GM18861 (cell line): Measurements from ENCODE around the gene CACNA2D3.
"Not testable (repeated sequence)": the region's sequence is repeated elsewhere in the genome, so short reads cannot be mapped to it uniquely, and the experiment has no call there.

Experiments
- ATAC-seq: cut with Tn5 transposase; IDR thresholded peaks from one replicate; pipeline ENCODE4 v1.9.1; 2021; ENCODE audit not compliant: unreplicated experiment

CACNA2D3 gene

GRCh38 chr3:54437271-54437670 lies 314.9 kb downstream of the CACNA2D3 start:
- no peak for ATAC-seq

DNA sequence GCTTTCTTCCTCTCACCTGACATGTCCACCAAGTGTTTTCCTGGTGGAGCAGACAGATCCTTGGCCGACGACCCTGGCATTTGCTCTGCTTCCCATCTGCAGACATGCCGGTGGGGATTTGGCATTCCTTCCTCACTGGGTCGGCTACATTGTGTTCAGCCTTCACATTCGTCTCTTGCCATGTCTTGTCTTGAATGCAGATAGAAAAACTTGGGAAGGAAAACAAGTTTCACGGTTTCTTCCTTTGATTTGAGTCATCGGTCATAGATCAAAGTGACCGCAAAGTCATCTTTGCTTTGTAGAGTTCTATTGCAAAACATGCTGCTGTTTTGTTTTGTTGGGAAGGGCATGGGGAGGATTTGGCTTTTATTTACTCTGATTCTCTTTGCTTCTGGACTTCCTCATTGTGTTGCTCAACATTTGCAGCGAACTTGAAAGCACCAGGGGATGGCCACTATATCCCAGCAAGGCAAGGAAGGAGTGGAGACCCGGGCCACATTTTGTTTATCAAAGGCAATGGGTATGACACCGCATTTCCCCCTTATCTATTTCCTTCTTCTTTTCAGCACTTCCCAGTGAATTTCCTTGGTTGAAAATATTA lies 321.3 kb downstream of the CACNA2D3 start:
- no peak for ATAC-seq

GRCh38 chr3:54445630-54446029 lies 323.3 kb downstream of the CACNA2D3 start:
- no peak for ATAC-seq

DNA sequence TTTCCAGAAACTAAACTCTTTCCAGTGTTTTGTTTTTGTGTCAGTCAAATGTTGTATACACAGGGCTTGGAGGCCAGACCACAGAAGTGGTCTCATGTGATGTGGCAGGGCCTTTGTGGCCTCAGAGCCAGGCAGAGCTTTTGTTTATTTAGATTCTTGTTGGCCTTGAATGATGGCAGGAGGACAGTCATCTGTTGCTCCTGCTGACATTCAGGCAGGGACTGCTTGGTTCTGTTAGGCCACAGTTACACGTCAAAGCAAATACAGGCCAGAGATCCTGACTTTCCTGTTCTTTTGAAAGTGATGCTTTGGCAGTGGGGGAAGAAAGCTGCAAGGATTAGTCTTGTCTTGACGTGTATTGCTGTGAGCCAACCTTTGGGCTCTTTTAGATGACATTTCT lies 325.1 kb downstream of the CACNA2D3 start:
- no peak for ATAC-seq

DNA sequence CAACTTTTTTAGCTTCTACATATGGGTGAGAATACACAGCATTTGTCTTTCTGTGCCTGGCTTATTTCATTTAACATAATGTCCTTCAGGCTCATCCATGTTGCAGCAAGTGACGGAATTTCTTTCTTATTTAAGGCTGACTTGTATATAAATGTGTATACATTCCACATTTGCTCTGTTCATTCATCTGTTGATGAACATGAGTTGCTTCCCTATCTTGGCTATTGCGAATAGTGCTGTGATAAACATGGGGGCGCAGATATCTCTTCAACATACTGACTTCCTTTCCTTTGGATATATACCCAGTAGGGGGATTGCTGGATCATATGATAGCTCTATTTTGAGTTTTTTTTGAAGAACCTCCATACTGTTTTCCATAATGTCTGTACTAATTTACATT lies 332.5 kb downstream of the CACNA2D3 start:
- ATAC-seq: no peak

- ATAC-seq: no peak
These were observed 336.0 kb downstream of the CACNA2D3 start for GRCh38 chr3:54458357-54458756.

GRCh38 chr3:54464554-54464953 lies 342.2 kb downstream of the CACNA2D3 start:
- ATAC-seq: not testable (repeated sequence)

- ATAC-seq: no peak
These were observed 354.5 kb downstream of the CACNA2D3 start for GRCh38 chr3:54476891-54477290.

DNA sequence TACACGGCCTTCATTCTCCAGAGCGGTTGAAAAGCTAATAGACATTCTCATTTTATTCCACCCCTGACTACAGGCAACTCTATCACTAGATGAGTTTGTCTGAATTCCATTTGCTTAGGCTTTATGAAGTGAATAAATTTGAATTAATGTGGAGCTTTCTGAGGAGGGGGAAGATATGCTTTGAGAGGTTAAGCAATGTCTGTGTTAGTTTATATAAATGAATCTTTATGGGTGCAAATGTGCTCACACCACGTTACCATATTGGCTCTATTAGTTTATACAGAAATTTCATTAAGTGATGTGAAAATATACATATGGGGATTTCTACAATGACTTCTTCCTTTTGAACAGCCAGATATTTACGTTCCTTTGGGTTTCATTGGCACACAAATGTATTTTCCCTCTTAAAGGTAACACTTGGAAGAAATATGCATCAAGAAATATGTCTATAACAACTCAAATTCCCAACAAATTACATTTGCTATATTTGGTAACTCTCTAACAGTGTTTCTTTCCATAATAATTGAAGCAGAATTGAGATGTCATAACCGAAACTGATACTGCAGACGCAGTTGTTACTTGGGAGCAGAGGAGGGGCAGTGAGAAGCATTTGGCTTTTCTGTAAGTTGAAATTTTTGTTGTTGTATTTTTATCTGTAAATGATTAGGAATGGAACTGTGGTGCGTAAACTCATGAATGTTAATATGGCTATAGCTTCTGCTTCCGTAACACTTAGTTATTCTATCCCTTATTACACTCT lies 359.4 kb downstream of the CACNA2D3 start:
- no peak for ATAC-seq

GRCh38 chr3:54484334-54484733 lies 362.0 kb downstream of the CACNA2D3 start:
- no peak for ATAC-seq

DNA sequence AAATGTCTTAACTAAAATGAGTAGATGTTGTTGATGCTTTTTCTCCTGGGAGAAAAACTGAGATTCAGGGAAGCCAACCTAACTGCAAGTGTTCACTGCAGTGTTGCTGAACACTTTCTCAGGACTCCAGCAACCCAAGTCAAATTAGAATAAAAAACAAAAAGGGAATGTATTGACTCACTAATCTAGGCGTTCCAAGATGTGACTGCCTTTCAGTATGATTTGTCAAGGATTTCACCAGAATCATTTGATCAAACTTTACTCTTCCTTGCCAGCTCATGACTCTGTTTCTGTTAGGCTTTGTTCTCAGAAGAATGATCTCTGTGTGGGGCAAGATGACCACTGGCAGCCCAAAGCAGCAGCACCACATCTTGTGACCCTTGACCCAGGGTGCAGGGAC lies 364.0 kb downstream of the CACNA2D3 start:
- no peak for ATAC-seq

GRCh38 chr3:54488297-54488696 lies 365.9 kb downstream of the CACNA2D3 start:
- ATAC-seq: no peak

GRCh38 chr3:54494209-54494608 lies 371.9 kb downstream of the CACNA2D3 start:
- ATAC-seq: no peak

GRCh38 chr3:54506603-54507002 lies 384.3 kb downstream of the CACNA2D3 start:
- no peak for ATAC-seq

GRCh38 chr3:54507876-54508460 lies 385.6 kb downstream of the CACNA2D3 start:
- ATAC-seq: no peak

GRCh38 chr3:54510506-54510905 lies 388.2 kb downstream of the CACNA2D3 start:
- no peak for ATAC-seq

- no peak for ATAC-seq
These were observed 389.5 kb downstream of the CACNA2D3 start for GRCh38 chr3:54511766-54512365.

DNA sequence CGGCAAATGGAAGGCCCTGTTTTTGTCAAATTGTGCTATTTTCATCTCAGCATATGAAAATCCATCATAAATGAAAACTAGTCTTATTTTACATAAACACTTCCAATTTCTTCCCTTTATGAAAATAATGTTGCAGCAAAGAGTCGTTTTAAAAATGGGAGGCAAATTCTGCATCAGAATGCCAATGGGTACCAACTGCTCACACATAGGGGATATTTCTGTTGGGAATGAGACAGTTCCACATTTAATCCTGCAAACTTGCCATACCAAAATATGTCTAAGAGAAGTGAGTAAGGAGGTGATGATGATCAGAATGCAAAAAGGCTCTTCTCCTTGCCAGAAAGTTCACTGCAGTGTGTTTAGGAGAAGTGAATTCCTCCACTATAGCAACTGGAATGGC lies 391.7 kb downstream of the CACNA2D3 start:
- ATAC-seq: no peak

- ATAC-seq: no peak
These were observed 392.1 kb downstream of the CACNA2D3 start for GRCh38 chr3:54514416-54514815.

- ATAC-seq: no peak
These were observed 393.3 kb downstream of the CACNA2D3 start for GRCh38 chr3:54515441-54516213.

DNA sequence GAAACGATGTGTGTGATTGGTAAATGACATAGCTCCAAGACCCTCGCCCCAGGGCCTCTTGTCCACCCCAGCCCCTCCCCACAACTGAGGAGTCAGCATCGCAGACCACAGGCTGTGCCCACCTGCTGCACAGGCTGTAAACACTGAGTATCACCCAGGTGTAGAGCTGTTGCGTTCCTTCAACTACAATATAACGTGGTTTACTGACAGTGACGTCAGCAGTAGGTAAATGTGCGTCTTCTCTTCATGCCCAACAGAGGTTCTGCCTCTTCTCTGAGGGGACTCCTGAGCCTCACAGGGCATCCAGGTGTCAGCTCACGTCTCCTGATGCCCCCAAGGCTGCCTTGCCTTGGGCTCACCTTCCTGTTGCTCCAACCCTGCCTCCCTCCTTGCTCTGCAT lies 395.1 kb downstream of the CACNA2D3 start:
- no peak for ATAC-seq
